Calu3 (cell line): ENCODE measurements around the gene RING1. TPM values are rescaled to one million over a fixed set of nuclear protein-coding genes. Genes with fewer than 3 reads are reported as not detected.

Experiments
- BruUV-seq: library from RNA; stranded (reverse); fragments of 400-500 nt; replicated peaks from 2 replicates; lab custom pipeline; 2021; lab: Mats Ljungman, UMichigan
- CTCF ChIA-PET: fragments of 300-600 bp; sonication (Branson Sonifier 250); formaldehyde crosslinking; loops from one replicate; lab custom pipeline; 2022; ENCODE audit warnings: antibody characterized with exemption; lab: Charles Lee
- DNase-seq: peaks from one replicate; pipeline ENCODE4 v3.0.0; 2022
- H3K27ac Mint-ChIP-seq: one replicate; pipeline ENCODE4 v1.8.0; 2022; ENCODE audit warnings: mixed read lengths; ENCODE audit not compliant: unreplicated experiment
- H3K27me3 Mint-ChIP-seq: one replicate; pipeline ENCODE4 v1.8.0; 2022; ENCODE audit warnings: mixed read lengths; ENCODE audit not compliant: unreplicated experiment
- H3K36me3 Mint-ChIP-seq: one replicate; pipeline ENCODE4 v1.8.0; 2022; ENCODE audit warnings: mild to moderate bottlenecking, moderate library complexity, mixed read lengths; ENCODE audit not compliant: insufficient read depth, unreplicated experiment
- H3K4me1 Mint-ChIP-seq: one replicate; pipeline ENCODE4 v1.8.0; 2022; ENCODE audit warnings: mild to moderate bottlenecking, low read depth, mixed read lengths; ENCODE audit not compliant: unreplicated experiment
- H3K4me3 Mint-ChIP-seq: one replicate; pipeline ENCODE4 v1.8.0; 2022; ENCODE audit warnings: mild to moderate bottlenecking, low read depth, moderate library complexity, mixed read lengths; ENCODE audit not compliant: unreplicated experiment
- H3K9me3 Mint-ChIP-seq: one replicate; pipeline ENCODE4 v1.8.0; 2022; ENCODE audit warnings: low read depth, mixed read lengths; ENCODE audit not compliant: unreplicated experiment
- intact Hi-C: fragments of 100-400 bp; cut with micrococcal nuclease; formaldehyde crosslinking; loops from one replicate; pipeline ENCODE4 v1.10.0; 2022; ENCODE audit not compliant: unreplicated experiment
- total RNA-seq: library from RNA; stranded (reverse); gene quantifications from 2 replicates; pipeline ENCODE4 v1.2.3, GENCODE V29; 2022
- TF ChIP-seq, protein P1 (sequence below): fragments of 200-600 bp; IDR thresholded peaks from one replicate; pipeline ENCODE4 v1.8.0; 2022; ENCODE audit warnings: antibody characterized with exemption; ENCODE audit not compliant: unreplicated experiment

RING1 gene
- total RNA-seq, 1 experiment from 2014 or later: 53.9 TPM

GRCh38 chr6:33177552-33178446 is 30.5 kb upstream of the RING1 start:
- Mint-ChIP-seq H3K27me3 (peaks cover 88% of the 10 kb centered on the region), H3K9me3 (no peaks in the 10 kb centered on the region), H3K4me1 (peaks cover 2% of the 10 kb centered on the region), H3K36me3 (no peaks in the 10 kb centered on the region), H3K4me3 (no peak overlapping the region), H3K27ac (no peak overlapping the region)
- intact Hi-C loops: no loop called here
- CTCF ChIA-PET: interaction anchor here (1.0 kb wide), 1 partner anchor 71 kb away, joined by 3 read pairs; no protein-coding TSS in a partner anchor
- TF ChIP-seq, protein P1, sequence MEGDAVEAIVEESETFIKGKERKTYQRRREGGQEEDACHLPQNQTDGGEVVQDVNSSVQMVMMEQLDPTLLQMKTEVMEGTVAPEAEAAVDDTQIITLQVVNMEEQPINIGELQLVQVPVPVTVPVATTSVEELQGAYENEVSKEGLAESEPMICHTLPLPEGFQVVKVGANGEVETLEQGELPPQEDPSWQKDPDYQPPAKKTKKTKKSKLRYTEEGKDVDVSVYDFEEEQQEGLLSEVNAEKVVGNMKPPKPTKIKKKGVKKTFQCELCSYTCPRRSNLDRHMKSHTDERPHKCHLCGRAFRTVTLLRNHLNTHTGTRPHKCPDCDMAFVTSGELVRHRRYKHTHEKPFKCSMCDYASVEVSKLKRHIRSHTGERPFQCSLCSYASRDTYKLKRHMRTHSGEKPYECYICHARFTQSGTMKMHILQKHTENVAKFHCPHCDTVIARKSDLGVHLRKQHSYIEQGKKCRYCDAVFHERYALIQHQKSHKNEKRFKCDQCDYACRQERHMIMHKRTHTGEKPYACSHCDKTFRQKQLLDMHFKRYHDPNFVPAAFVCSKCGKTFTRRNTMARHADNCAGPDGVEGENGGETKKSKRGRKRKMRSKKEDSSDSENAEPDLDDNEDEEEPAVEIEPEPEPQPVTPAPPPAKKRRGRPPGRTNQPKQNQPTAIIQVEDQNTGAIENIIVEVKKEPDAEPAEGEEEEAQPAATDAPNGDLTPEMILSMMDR: no peak
- BruUV-seq: no TSS peak
- DNase-seq: no peak

DNA sequence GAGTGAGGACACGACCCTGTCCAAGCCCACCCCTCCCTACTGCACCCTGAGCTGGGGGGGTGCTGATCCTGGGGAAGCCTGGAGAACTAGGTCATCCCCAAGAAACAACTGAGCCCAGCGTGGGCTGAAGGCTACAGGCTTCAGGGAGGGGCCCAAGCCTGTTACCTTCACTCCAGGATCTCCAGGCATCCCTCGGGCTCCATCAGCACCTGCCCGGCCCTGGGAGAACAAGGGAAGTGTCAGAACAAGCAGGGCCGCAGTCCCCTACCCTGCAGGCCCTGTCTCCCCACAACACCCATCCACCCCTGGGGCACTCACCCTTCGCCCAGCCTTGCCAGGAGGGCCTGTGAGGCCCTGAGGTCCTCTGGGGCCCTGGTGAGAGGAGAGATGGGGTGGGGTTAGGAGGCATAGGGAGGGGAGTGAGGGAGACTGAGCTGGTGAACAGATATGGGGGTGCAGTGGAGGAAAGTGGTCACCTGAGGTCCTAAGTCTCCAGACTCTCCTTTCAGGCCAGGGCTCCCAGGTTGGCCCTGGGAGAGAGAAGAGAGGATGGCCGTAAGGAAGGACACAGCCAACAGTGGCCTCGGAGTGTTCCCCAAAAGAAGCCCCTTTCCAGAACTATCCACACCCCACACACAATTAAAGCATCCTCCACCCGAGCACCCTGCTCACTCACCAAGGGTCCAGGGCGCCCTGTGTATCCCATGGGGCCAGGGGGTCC is 29.4 kb upstream of the RING1 start:
- Mint-ChIP-seq H3K9me3 (peaks cover 4% of the 10 kb centered on the region), H3K4me1 (no peaks in the 10 kb centered on the region), H3K27me3 (peaks cover 78% of the 10 kb centered on the region), H3K27ac (no peak overlapping the region), H3K4me3 (no peak overlapping the region), H3K36me3 (no peaks in the 10 kb centered on the region)
- DNase-seq: no peak
- CTCF ChIA-PET: interaction anchor here (1.0 kb wide), 1 partner anchor 70 kb away, joined by 3 read pairs; no protein-coding TSS in a partner anchor
- intact Hi-C loops: no loop called here
- TF ChIP-seq, protein P1: no peak
- BruUV-seq: no TSS peak

- H3K27me3 Mint-ChIP-seq: peaks cover 78% of the 10 kb centered on the region
- CTCF ChIA-PET: no interaction called here
- intact Hi-C loops: no loop called here
Observed at GRCh38 chr6:33181141-33181540, 27.2 kb upstream of the RING1 start.

GRCh38 chr6:33183071-33183683 is 25.1 kb upstream of the RING1 start:
- DNase-seq: no peak
- no peak overlapping the region for H3K4me3 Mint-ChIP-seq
- no peaks in the 10 kb centered on the region for H3K4me1 Mint-ChIP-seq
- CTCF ChIA-PET: no interaction called here
- H3K27me3 Mint-ChIP-seq: peaks cover 78% of the 10 kb centered on the region
- no TSS peak for BruUV-seq
- intact Hi-C loops: no loop called here
- no peak overlapping the region for H3K27ac Mint-ChIP-seq
- no peaks in the 10 kb centered on the region for H3K36me3 Mint-ChIP-seq
- TF ChIP-seq, protein P1: no peak
- H3K9me3 Mint-ChIP-seq: peaks cover 7% of the 10 kb centered on the region

More at GRCh38 chr6:33181141-33181540, 27.2 kb upstream of the RING1 start:
- Mint-ChIP-seq H3K9me3 (peaks cover 7% of the 10 kb centered on the region), H3K4me1 (no peaks in the 10 kb centered on the region), H3K27ac (no peak overlapping the region), H3K4me3 (no peak overlapping the region), H3K36me3 (no peaks in the 10 kb centered on the region)
- no TSS peak for BruUV-seq
- no peak for DNase-seq
- TF ChIP-seq, protein P1: no peak
